K562 (cell line): ENCODE measurements around the gene KMT5C. TPM values are rescaled to one million over a fixed set of nuclear protein-coding genes. Genes with fewer than 3 reads are reported as not detected.

ENCODE experiments used
- ATAC-seq: fragments of 200-7000 bp; cut with Tn5 transposase; 3 replicates; pipeline ENCODE4 v1.9.1; 2020; ENCODE audit warnings: moderate library complexity
- BruUV-seq: library from RNA; stranded (reverse); fragments of 400-500 nt; replicated peaks from 2 replicates; lab custom pipeline; 2021; lab: Mats Ljungman, UMichigan
- CTCF ChIA-PET: fragments of 300-600 bp; formaldehyde crosslinking; extraction: SDS; loops from one replicate; lab custom pipeline; 2021; ENCODE audit warnings: low intra/inter-chr PET ratio; lab: Yijun Ruan, JAX
- POLR2A ChIA-PET: fragments of 300-600, 350-650 bp; sonication (Branson Sonifier 250); formaldehyde crosslinking; extraction: SDS; loops from one replicate; lab custom pipeline; 2021; ENCODE audit warnings: antibody characterized with exemption, inconsistent platforms; lab: Yijun Ruan, JAX
- DNase-seq, 4 experiments: peaks; one replicate each; pipeline versions ENCODE4 v3.0.0 to v3.0.0-alpha.2; 2011 to 2018; ENCODE audit warnings: low spot score in 3 of 4, mixed read lengths in 3 of 4; ENCODE audit errors: extremely low read depth in 1 of 4
- FAIRE-seq: peaks from 2 replicates; lab custom pipeline; 2011; peaks lifted over from hg19 to GRCh38; lab: Jason Lieb, UNC
- H2AFZ ChIP-seq: 2 replicates; pipeline ENCODE4 v1.6.0; 2011; ENCODE audit warnings: low read depth, low read length, control low read depth, inconsistent platforms
- H3K27ac ChIP-seq: fragments of 200-600 bp; 3 replicates; pipeline ENCODE4 v1.8.0; 2011; ENCODE audit warnings: low read depth, mild to moderate bottlenecking, control low read depth, inconsistent platforms, low read length, moderate library complexity, mixed read lengths; ENCODE audit errors: extremely low read depth
- H3K27me3 ChIP-seq, 2 experiments: fragments of 300-600 bp in 1 of 2; 2 replicates in 1 of 2; 3 replicates in 1 of 2; pipeline versions ENCODE4 v1.6.0 to v1.8.0; 2011; ENCODE audit warnings: inconsistent platforms in 2 of 2, low read length in 2 of 2, mild to moderate bottlenecking in 1 of 2, mixed read lengths in 1 of 2, moderate library complexity in 1 of 2; ENCODE audit not compliant: control insufficient read depth in 2 of 2, insufficient read depth in 2 of 2
- H3K36me3 ChIP-seq: fragments of 300-600 bp; 3 replicates; pipeline ENCODE4 v1.8.0; 2011; ENCODE audit warnings: mild to moderate bottlenecking, low read length, inconsistent platforms; ENCODE audit not compliant: control insufficient read depth, insufficient read depth
- H3K4me1 ChIP-seq, 2 experiments: fragments of 200-600 bp in 1 of 2; replicated peaks in 1 of 2; 2 replicates in 1 of 2; 3 replicates in 1 of 2; pipeline versions ENCODE4 v1.5.1 to v1.8.0; 2011; ENCODE audit warnings: inconsistent platforms in 2 of 2, low read length in 2 of 2, mild to moderate bottlenecking in 1 of 2, mixed read lengths in 1 of 2, moderate library complexity in 1 of 2; ENCODE audit not compliant: control insufficient read depth in 2 of 2, insufficient read depth in 2 of 2
- H3K4me2 ChIP-seq: 2 replicates; pipeline ENCODE4 v1.6.1; 2011; ENCODE audit warnings: low read length, control low read depth, inconsistent platforms, mixed read lengths; ENCODE audit not compliant: insufficient read depth
- H3K4me3 ChIP-seq: fragments of 200-600 bp; sonication (generic), shearing (Covaris generic); 2 replicates; pipeline ENCODE4 v1.5.1; 2016; ENCODE audit warnings: control low read depth, inconsistent platforms
- H3K79me2 ChIP-seq: fragments of 200-600 bp; 3 replicates; pipeline ENCODE4 v1.8.0; 2011; ENCODE audit warnings: low read length, inconsistent platforms; ENCODE audit not compliant: control insufficient read depth, insufficient read depth
- H3K9ac ChIP-seq, 2 experiments: 2 replicates each; pipeline versions ENCODE4 v1.6.0 to v1.6.1; 2011; ENCODE audit warnings: low read depth in 2 of 2, low read length in 2 of 2, control low read depth in 1 of 2, inconsistent platforms in 1 of 2, mild to moderate bottlenecking in 1 of 2, mixed read lengths in 1 of 2; ENCODE audit not compliant: insufficient read depth in 1 of 2
- H3K9me1 ChIP-seq: one replicate; pipeline ENCODE4 v1.6.0; 2011; ENCODE audit warnings: inconsistent platforms, mild to moderate bottlenecking, low read length, moderate library complexity; ENCODE audit not compliant: control insufficient read depth, insufficient read depth
- H3K9me3 ChIP-seq: replicated peaks from 2 replicates; pipeline ENCODE4 v1.5.1; 2011; ENCODE audit warnings: low read depth, low read length, inconsistent platforms; ENCODE audit not compliant: control insufficient read depth, insufficient read depth
- H4K20me1 ChIP-seq: replicated peaks from 2 replicates; pipeline ENCODE4 v1.6.1; 2011; ENCODE audit warnings: low read length, inconsistent platforms, mixed read lengths; ENCODE audit not compliant: control insufficient read depth, insufficient read depth
- ARID2 ChIP-seq: fragments of 450-650 bp; IDR thresholded peaks from 2 replicates; pipeline ENCODE4 v1.6.1; 2017; ENCODE audit warnings: antibody characterized with exemption, mild to moderate bottlenecking
- CREB3L1 ChIP-seq: fragments of 450-650 bp; IDR thresholded peaks from 2 replicates; pipeline ENCODE4 v1.6.1; 2014; ENCODE audit warnings: low read depth, mild to moderate bottlenecking, moderate library complexity, borderline replicate concordance
- CREBBP ChIP-seq: IDR thresholded peaks from one replicate; pipeline ENCODE4 v1.6.1; 2012; ENCODE audit warnings: low read depth, mild to moderate bottlenecking, control low read depth, inconsistent platforms, low read length
- CREM ChIP-seq: IDR thresholded peaks from 2 replicates; pipeline ENCODE4 v1.6.1; 2014; ENCODE audit warnings: antibody characterized with exemption, low read depth
- HDAC1 ChIP-seq, 2 experiments: fragments of 450-650 bp; IDR thresholded peaks; 2 replicates each; pipeline ENCODE4 v1.6.1; 2016 to 2017; ENCODE audit warnings: inconsistent platforms in 1 of 2, mild to moderate bottlenecking in 1 of 2, moderate library complexity in 1 of 2
- NONO ChIP-seq, 2 experiments: fragments of 200-400 bp in 1 of 2; fragments of 450-650 bp in 1 of 2; formaldehyde crosslinking in 1 of 2; IDR thresholded peaks; 2 replicates each; pipeline ENCODE4 v1.6.1; 2017; ENCODE audit warnings: low read depth in 2 of 2, mild to moderate bottlenecking in 2 of 2, moderate library complexity in 2 of 2, low read length in 1 of 2
- PKNOX1 ChIP-seq: fragments of 450-650 bp; IDR thresholded peaks from 2 replicates; pipeline ENCODE4 v1.6.1; 2016
- SMAD1 ChIP-seq: fragments of 150-350 bp; IDR thresholded peaks from 2 replicates; pipeline ENCODE4 v1.6.1; 2014; ENCODE audit warnings: low read length, low read depth; ENCODE audit not compliant: partially characterized antibody
- SOX6 ChIP-seq: fragments of 450-650 bp; IDR thresholded peaks from 2 replicates; pipeline ENCODE4 v1.6.1; 2014; ENCODE audit warnings: mild to moderate bottlenecking
- TAF9B ChIP-seq: fragments of 450-650 bp; IDR thresholded peaks from 2 replicates; pipeline ENCODE4 v1.6.1; 2018; ENCODE audit warnings: mild to moderate bottlenecking; ENCODE audit not compliant: partially characterized antibody
- THRAP3 ChIP-seq: fragments of 450-650 bp; IDR thresholded peaks from 2 replicates; pipeline ENCODE4 v1.6.1; 2016; ENCODE audit warnings: mild to moderate bottlenecking, inconsistent platforms, borderline replicate concordance
- ZNF134 ChIP-seq: fragments of 250-450 bp; sonication (Bioruptor Pico); conservative IDR thresholded peaks from 2 replicates; pipeline ENCODE4 v1.4.0; 2020
- WGBS: fragments of 100-300 bp; shearing (Covaris generic); methylation state at CpG from one replicate; pipeline ENCODE4 v1.1.6; 2016; ENCODE audit warnings: low coverage, mixed read lengths; ENCODE audit not compliant: insufficient coverage; ENCODE audit errors: missing lambda C conversion rate; 5-methylcytosine and 5-hydroxymethylcytosine counted together
- in situ Hi-C: fragments of 300-500 bp; cut with MboI; formaldehyde crosslinking; loops from 4 replicates; pipeline ENCODE4 v1.15.0; 2018; ENCODE audit warnings: inconsistent platforms, mixed read lengths
- intact Hi-C: fragments of 100-400 bp; cut with micrococcal nuclease; formaldehyde crosslinking; loops from 2 replicates; pipeline ENCODE4 v1.14.2; 2022
- polyA plus RNA-seq, 8 experiments: library from polyadenylated mRNA; depleted of rRNA in 4 of 8; stranded (reverse) in 5 of 8; unstranded in 3 of 8; fragments of >200 nt; fragmentation: Nextera tagmentation in 2 of 8; fragmentation: Illumina TruSeq in 1 of 8; extraction: Ambion mirVana in 2 of 8; extraction: Trizol in 1 of 8; gene quantifications; 2 replicates each; pipeline versions ENCODE4 v1.2.1 to v1.2.3, GENCODE V29; 2011 to 2014; ENCODE audit warnings: inconsistent platforms in 1 of 8, missing spikeins in 1 of 8
- total RNA-seq, 7 experiments: library from RNA; depleted of rRNA in 6 of 7; stranded (reverse); fragments of >200 nt in 6 of 7; fragmentation: Illumina TruSeq in 2 of 7; extraction: Trizol in 2 of 7; gene quantifications; 2 replicates each; pipeline versions ENCODE4 v1.2.1 to v1.2.3, GENCODE V29; 2011 to 2021; ENCODE audit warnings: low replicate concordance in 1 of 7
- TF ChIP-seq, protein P1 (sequence below), 2 experiments: fragments of 450-650 bp; IDR thresholded peaks; 2 replicates each; pipeline ENCODE4 v1.6.1; 2018; ENCODE audit warnings: mild to moderate bottlenecking in 2 of 2, low read depth in 1 of 2; ENCODE audit not compliant: partially characterized antibody in 2 of 2

KMT5C gene
- total and polyA plus RNA-seq, 9 of the 15 experiments (the other 6 are each of a cell fraction or from before 2014, with no cell fraction given) = 0.15 to 53.5 (median 16.6) TPM

GRCh38 chr19:55385724-55386492 is 46.2 kb downstream of the KMT5C start, which contains the start of gene RPL28:
RPL28 (plus strand) TSS chr19:55385932; CDS start chr19:55386358, 426 bp downstream.
- peak; percentile 99 for FAIRE-seq
- Histone ChIP-seq H3K4me2 (peak within 1 kb of the TSS; percentile 94), H4K20me1 (peaks cover 49% of the 10 kb centered on the region), H3K4me3 (peak within 1 kb of the TSS; percentile 77), H3K4me1 (peaks cover 54 to 66% of the 10 kb centered on the region in 2 experiments), H3K9ac (peak within 1 kb of the TSS; percentile 94 to 98), H3K9me3 (no peaks in the 10 kb centered on the region; the same call in 1 of the 2 replicates), H3K27me3 (no peaks in the 10 kb centered on the region), H3K9me1 (peaks cover 17% of the 10 kb centered on the region), H3K79me2 (peaks cover 73% of the 10 kb centered on the region), H2AFZ (peak within 1 kb of the TSS; percentile 99), H3K27ac (peak within 1 kb of the TSS; percentile 97), H3K36me3 (peaks cover 50% of the 10 kb centered on the region)
- TSS peak; percentile 74 for BruUV-seq
- peak; percentile 80 for ATAC-seq
- WGBS = under 1% methylated on average over 67 of the region's 68 CpGs
- in situ Hi-C loops = no loop called here
- ChIA-PET POLR2A (interaction anchor here (0.6 to 12.9 kb wide), 7 partner anchors 9 to 251 kb away, joined by 3 to 195 read pairs (median 3); partner anchors contain the start of gene UBE2S), CTCF (no interaction called here)
- DNase-seq = peak; percentile 85 to 99 (median 91)
- intact Hi-C loops = loop anchor here (2.0 to 5.0 kb wide), 3 partner anchors 66 to 169 kb away; no protein-coding TSS in a partner anchor
- TF ChIP-seq CREBBP (no peak), HDAC1 (IDR thresholded peaks at IDR 0.05) (peak in 1 of 2 experiments; percentile 90; a peak in 2 of 4 replicates), SOX6 (no peak), CREB3L1 (no peak), ARID2 (0 out of 2 replicates have a peak, but pooled peaks have one; percentile 12), PKNOX1 (peak; percentile 79), CREM (peak; percentile 94), TAF9B (peak; percentile 99), NONO (IDR thresholded peaks at IDR 0.05; ENCODE audit: low read depth in 2 of 2, low read length in 1 of 2) (peak in 1 of 2 experiments; percentile 81; a peak in 2 of 4 replicates), THRAP3 (peak; percentile 56; the same call in 1 of the 2 replicates), ZNF134 (0 out of 2 replicates have a peak, but pooled peaks have one; percentile 15), SMAD1 (peak; percentile 87)
- TF ChIP-seq, protein P1, sequence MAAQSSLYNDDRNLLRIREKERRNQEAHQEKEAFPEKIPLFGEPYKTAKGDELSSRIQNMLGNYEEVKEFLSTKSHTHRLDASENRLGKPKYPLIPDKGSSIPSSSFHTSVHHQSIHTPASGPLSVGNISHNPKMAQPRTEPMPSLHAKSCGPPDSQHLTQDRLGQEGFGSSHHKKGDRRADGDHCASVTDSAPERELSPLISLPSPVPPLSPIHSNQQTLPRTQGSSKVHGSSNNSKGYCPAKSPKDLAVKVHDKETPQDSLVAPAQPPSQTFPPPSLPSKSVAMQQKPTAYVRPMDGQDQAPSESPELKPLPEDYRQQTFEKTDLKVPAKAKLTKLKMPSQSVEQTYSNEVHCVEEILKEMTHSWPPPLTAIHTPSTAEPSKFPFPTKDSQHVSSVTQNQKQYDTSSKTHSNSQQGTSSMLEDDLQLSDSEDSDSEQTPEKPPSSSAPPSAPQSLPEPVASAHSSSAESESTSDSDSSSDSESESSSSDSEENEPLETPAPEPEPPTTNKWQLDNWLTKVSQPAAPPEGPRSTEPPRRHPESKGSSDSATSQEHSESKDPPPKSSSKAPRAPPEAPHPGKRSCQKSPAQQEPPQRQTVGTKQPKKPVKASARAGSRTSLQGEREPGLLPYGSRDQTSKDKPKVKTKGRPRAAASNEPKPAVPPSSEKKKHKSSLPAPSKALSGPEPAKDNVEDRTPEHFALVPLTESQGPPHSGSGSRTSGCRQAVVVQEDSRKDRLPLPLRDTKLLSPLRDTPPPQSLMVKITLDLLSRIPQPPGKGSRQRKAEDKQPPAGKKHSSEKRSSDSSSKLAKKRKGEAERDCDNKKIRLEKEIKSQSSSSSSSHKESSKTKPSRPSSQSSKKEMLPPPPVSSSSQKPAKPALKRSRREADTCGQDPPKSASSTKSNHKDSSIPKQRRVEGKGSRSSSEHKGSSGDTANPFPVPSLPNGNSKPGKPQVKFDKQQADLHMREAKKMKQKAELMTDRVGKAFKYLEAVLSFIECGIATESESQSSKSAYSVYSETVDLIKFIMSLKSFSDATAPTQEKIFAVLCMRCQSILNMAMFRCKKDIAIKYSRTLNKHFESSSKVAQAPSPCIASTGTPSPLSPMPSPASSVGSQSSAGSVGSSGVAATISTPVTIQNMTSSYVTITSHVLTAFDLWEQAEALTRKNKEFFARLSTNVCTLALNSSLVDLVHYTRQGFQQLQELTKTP (IDR thresholded peaks at IDR 0.05; ENCODE audit: low read depth in 1 of 2, partially characterized antibody in 2 of 2) = peak in 1 of 2 experiments; percentile 53
